Heart left ventricle (tissue), 13 donors: ENCODE measurements around the gene GABBR2.

ENCODE experiments used
- POLR2A ChIP-seq, 2 donors: fragments of 450-650 bp; IDR thresholded peaks; one replicate each; pipeline ENCODE4 v1.6.1; 2017; ENCODE audit warnings: antibody characterized with exemption in 2 of 2, mild to moderate bottlenecking in 2 of 2, moderate library complexity in 2 of 2
- TF ChIP-seq, protein P1 (sequence below), 12 donors: fragments of 200-600 bp; sonication (generic) in 4 of 12; IDR thresholded peaks; one replicate each; pipeline versions ENCODE4 v1.5.0 to v1.8.0; 2018 to 2022; ENCODE audit warnings: antibody characterized with exemption in 12 of 12, mild to moderate bottlenecking in 5 of 12
- donor health status: ischemic (EF 13 %, LVEDD 7.1; RV severe dilation, severe dysfunction).
- donor health status: DM: no; HTN: yes; CAD: no.
- donor health status: DM: no; HTN: no; CAD: no.
- donor health status: ischemic (EF 25% LVEDD 6.9; RV normal size, moderate dysfunction).
- donor health status: ischemic (EF 25% LVEDD 5.7; RV mildly dilated, moderate dysfunction).
- donor health status: ischemic (EF 35%, LVEDD 5.7; RV mildly dilated, moderate dysfunction).
- donor health status: nonischemic (EF 11% LVEDD 7.7; RV severe dilation, severe dysfunction).
- donor health status: DM: yes; HTN: yes; CAD: no.
- donor health status: PGD.
- donor health status: ischemic (EF 29% LVEDD 5.4; RV normal size, mild dysfunction).
- donor health status: nonischemic (EF 23%, LVEDD 6.1; RV moderate dilation, normal function).

GRCh38 chr9:98580956-98581355 is 127.8 kb downstream of the GABBR2 start:
- TF ChIP-seq, protein P1, sequence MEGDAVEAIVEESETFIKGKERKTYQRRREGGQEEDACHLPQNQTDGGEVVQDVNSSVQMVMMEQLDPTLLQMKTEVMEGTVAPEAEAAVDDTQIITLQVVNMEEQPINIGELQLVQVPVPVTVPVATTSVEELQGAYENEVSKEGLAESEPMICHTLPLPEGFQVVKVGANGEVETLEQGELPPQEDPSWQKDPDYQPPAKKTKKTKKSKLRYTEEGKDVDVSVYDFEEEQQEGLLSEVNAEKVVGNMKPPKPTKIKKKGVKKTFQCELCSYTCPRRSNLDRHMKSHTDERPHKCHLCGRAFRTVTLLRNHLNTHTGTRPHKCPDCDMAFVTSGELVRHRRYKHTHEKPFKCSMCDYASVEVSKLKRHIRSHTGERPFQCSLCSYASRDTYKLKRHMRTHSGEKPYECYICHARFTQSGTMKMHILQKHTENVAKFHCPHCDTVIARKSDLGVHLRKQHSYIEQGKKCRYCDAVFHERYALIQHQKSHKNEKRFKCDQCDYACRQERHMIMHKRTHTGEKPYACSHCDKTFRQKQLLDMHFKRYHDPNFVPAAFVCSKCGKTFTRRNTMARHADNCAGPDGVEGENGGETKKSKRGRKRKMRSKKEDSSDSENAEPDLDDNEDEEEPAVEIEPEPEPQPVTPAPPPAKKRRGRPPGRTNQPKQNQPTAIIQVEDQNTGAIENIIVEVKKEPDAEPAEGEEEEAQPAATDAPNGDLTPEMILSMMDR (IDR thresholded peaks at IDR 0.05) = no peak
- TF ChIP-seq POLR2A (IDR thresholded peaks at IDR 0.05) = no peak
